Gastroesophageal sphincter (tissue), 4 donors: ENCODE measurements around the gene TNFAIP8. TPM values are rescaled to one million over a fixed set of nuclear protein-coding genes. Genes with fewer than 3 reads are reported as not detected.

Experiments
- ATAC-seq: fragments of 150-250 bp; one replicate; pipeline ENCODE4 v1.9.1; 2016; ENCODE audit warnings: mild to moderate bottlenecking, moderate library complexity
- H3K27ac ChIP-seq, 4 donors: fragments of 200-600 bp; sonication (generic) in 3 of 4; 1 replicate in 3 of 4; 2 replicates in 1 of 4; pipeline ENCODE4 v1.5.1; 2016 to 2019
- H3K27me3 ChIP-seq: fragments of 200-600 bp; sonication (generic); one replicate; pipeline ENCODE4 v1.5.1; 2019
- H3K36me3 ChIP-seq, 2 donors: fragments of 200-600 bp; sonication (generic); one replicate each; pipeline ENCODE4 v1.5.1; 2019; ENCODE audit warnings: control low read depth in 1 of 2
- H3K4me1 ChIP-seq, 3 donors: fragments of 200-600 bp; sonication (generic); 1 replicate in 2 of 3; 2 replicates in 1 of 3; pipeline ENCODE4 v1.5.1; 2016 to 2019; ENCODE audit warnings: control low read depth in 2 of 3
- H3K4me3 ChIP-seq, 2 donors: fragments of 200-600 bp; sonication (generic); one replicate each; pipeline ENCODE4 v1.5.1; 2019; ENCODE audit warnings: mild to moderate bottlenecking in 1 of 2, moderate library complexity in 1 of 2
- H3K9me3 ChIP-seq, 3 donors: fragments of 200-600 bp; sonication (generic); one replicate each; pipeline ENCODE4 v1.5.1; 2017 to 2019; ENCODE audit warnings: control low read depth in 2 of 3
- CTCF ChIP-seq, 4 experiments: fragments of 200-600 bp in 2 of 4; fragments of 450-650 bp in 2 of 4; sonication (generic) in 1 of 4; IDR thresholded peaks; one replicate each; pipeline ENCODE4 v1.5.1; 2017 to 2019; ENCODE audit warnings: antibody characterized with exemption in 4 of 4, mild to moderate bottlenecking in 2 of 4, moderate library complexity in 2 of 4
- EP300 ChIP-seq: sonication (generic); formaldehyde crosslinking; IDR thresholded peaks from one replicate; pipeline ENCODE4 v1.6.1; 2017; ENCODE audit warnings: antibody characterized with exemption, mild to moderate bottlenecking
- POLR2A ChIP-seq, 2 donors: fragments of 450-650 bp; IDR thresholded peaks; one replicate each; pipeline ENCODE4 v1.6.1; 2017; ENCODE audit warnings: antibody characterized with exemption in 2 of 2, mild to moderate bottlenecking in 2 of 2, moderate library complexity in 1 of 2
- POLR2AphosphoS5 ChIP-seq: sonication (generic); formaldehyde crosslinking; IDR thresholded peaks from one replicate; pipeline ENCODE4 v1.6.1; 2017; ENCODE audit warnings: antibody characterized with exemption
- WGBS, 2 donors: methylation state at CpG; one replicate each; pipeline ENCODE4 v1.1.5; 2018; ENCODE audit warnings: low coverage in 1 of 2; 5-methylcytosine and 5-hydroxymethylcytosine counted together
- total RNA-seq, 4 donors: library from RNA; depleted of rRNA; stranded (reverse); fragments of >200 nt; gene quantifications; one replicate each; pipeline ENCODE4 v1.1.0, GENCODE V29; 2016

Gene TNFAIP8
- total RNA-seq, 4 donors from 2014 or later = 25.4 to 76.7 (median 31.6) TPM

- TF ChIP-seq CTCF (IDR thresholded peaks at IDR 0.05) (no peak), POLR2A (IDR thresholded peaks at IDR 0.05) (no peak), POLR2AphosphoS5 (no peak), EP300 (no peak)
- 89 to 100% methylated on average over 2 of the region's 2 CpGs for WGBS, 2 donors
- H3K27ac ChIP-seq = no peak overlapping the region
- no peaks in the 10 kb centered on the region for H3K9me3 ChIP-seq
- no peak overlapping the region for H3K4me3 ChIP-seq
- H3K36me3 ChIP-seq = no peaks in the 10 kb centered on the region
- ATAC-seq = no peak
- H3K27me3 ChIP-seq = no peaks in the 10 kb centered on the region
- peaks cover 11 to 78% (median 19%) of the 10 kb centered on the region in 3 donors for H3K4me1 ChIP-seq
Measured at GRCh38 chr5:119362714-119363113, 6.9 kb downstream of the TNFAIP8 start.

GRCh38 chr5:119363271-119363670 lies 7.5 kb downstream of the TNFAIP8 start:
- H3K27me3 ChIP-seq = no peaks in the 10 kb centered on the region
- ATAC-seq = no peak
- no peak for TF ChIP-seq EP300
- no peak for TF ChIP-seq CTCF (IDR thresholded peaks at IDR 0.05)
- no peak for TF ChIP-seq POLR2AphosphoS5
- no peak for TF ChIP-seq POLR2A (IDR thresholded peaks at IDR 0.05)
- WGBS, 2 donors = 83 to 100% methylated on average over 2 of the region's 2 CpGs
- H3K27ac ChIP-seq = no peak overlapping the region
- H3K9me3 ChIP-seq = no peaks in the 10 kb centered on the region
- no peaks in the 10 kb centered on the region for H3K36me3 ChIP-seq
- H3K4me1 ChIP-seq = peaks cover 14 to 78% (median 19%) of the 10 kb centered on the region in 3 donors
- no peak overlapping the region for H3K4me3 ChIP-seq

- Histone ChIP-seq H3K4me3 (no peak overlapping the region), H3K27ac (no peak overlapping the region), H3K4me1 (peaks cover 14 to 78% (median 19%) of the 10 kb centered on the region in 3 donors), H3K36me3 (no peaks in the 10 kb centered on the region), H3K27me3 (no peaks in the 10 kb centered on the region), H3K9me3 (no peaks in the 10 kb centered on the region)
- ATAC-seq = no peak
- no peak for TF ChIP-seq POLR2A (IDR thresholded peaks at IDR 0.05)
- 83 to 93% methylated on average over 2 of the region's 2 CpGs for WGBS, 2 donors
Measured at GRCh38 chr5:119363936-119364335, 8.1 kb downstream of the TNFAIP8 start.

GRCh38 chr5:119365847-119366539 lies 10.2 kb downstream of the TNFAIP8 start:
- Histone ChIP-seq H3K36me3 (no peaks in the 10 kb centered on the region), H3K27ac (peak overlapping the region; percentile 5 to 67 (median 60)), H3K4me3 (no peak overlapping the region), H3K4me1 (peaks cover 16 to 75% (median 21%) of the 10 kb centered on the region in 3 donors), H3K9me3 (no peaks in the 10 kb centered on the region), H3K27me3 (no peaks in the 10 kb centered on the region)
- peak; percentile 29 for ATAC-seq
- TF ChIP-seq CTCF (IDR thresholded peaks at IDR 0.05) (no peak), EP300 (no peak), POLR2AphosphoS5 (no peak), POLR2A (IDR thresholded peaks at IDR 0.05) (no peak)
- 14 to 40% methylated on average over 3 of the region's 3 CpGs for WGBS, 2 donors

- Histone ChIP-seq H3K27ac (peak overlapping the region; percentile 5 to 67 (median 60)), H3K4me3 (no peak overlapping the region), H3K27me3 (no peaks in the 10 kb centered on the region), H3K4me1 (peaks cover 16 to 75% (median 23%) of the 10 kb centered on the region in 3 donors), H3K9me3 (no peaks in the 10 kb centered on the region), H3K36me3 (no peaks in the 10 kb centered on the region)
- TF ChIP-seq CTCF (IDR thresholded peaks at IDR 0.05) (no peak), EP300 (no peak), POLR2A (IDR thresholded peaks at IDR 0.05) (no peak), POLR2AphosphoS5 (no peak)
- 28 to 70% methylated on average over 2 of the region's 2 CpGs for WGBS, 2 donors
- ATAC-seq = no peak
Measured at GRCh38 chr5:119366540-119366881, 10.7 kb downstream of the TNFAIP8 start.
